Large intestine (tissue), 3 donors: ENCODE results near the gene RAPGEF6. TPM values are rescaled to one million over a fixed set of nuclear protein-coding genes. Genes with fewer than 3 reads are reported as not detected.

Experiments
- DNase-seq, 2 donors: peaks; one replicate each; pipeline versions ENCODE4 v3.0.0 to v3.0.0-alpha.2; 2013
- H3K27ac ChIP-seq: one replicate; pipeline ENCODE4 v1.5.1; 2013; ENCODE audit warnings: low read length
- H3K27me3 ChIP-seq: 2 replicates; pipeline ENCODE4 v1.6.1; 2013; ENCODE audit warnings: low read length; ENCODE audit not compliant: control insufficient read depth, insufficient read depth
- H3K36me3 ChIP-seq: 2 replicates; pipeline ENCODE4 v1.6.1; 2013; ENCODE audit warnings: low read length; ENCODE audit not compliant: control insufficient read depth, insufficient read depth
- H3K4me1 ChIP-seq: one replicate; pipeline ENCODE4 v1.6.1; 2013; ENCODE audit warnings: low read length; ENCODE audit not compliant: control insufficient read depth, insufficient read depth
- H3K4me3 ChIP-seq: one replicate; pipeline ENCODE4 v1.5.1; 2013; ENCODE audit warnings: low read length
- H3K9me3 ChIP-seq: one replicate; pipeline ENCODE4 v1.6.1; 2013; ENCODE audit warnings: mild to moderate bottlenecking, low read depth, low read length, moderate library complexity; ENCODE audit not compliant: control insufficient read depth
- WGBS: methylation state at CpG from one replicate; pipeline ENCODE4 v1.1.5; 2013; ENCODE audit warnings: low lambda C conversion rate; ENCODE audit not compliant: insufficient coverage; 5-methylcytosine and 5-hydroxymethylcytosine counted together
- polyA plus RNA-seq: library from polyadenylated mRNA; unstranded; fragments of 120-200 nt; gene quantifications from one replicate; pipeline ENCODE4 v1.2.1, GENCODE V29; 2013

RAPGEF6 gene
- polyA plus RNA-seq, 1 donor = 11.2 TPM

- Histone ChIP-seq H3K27ac (no peak overlapping the region), H3K27me3 (no peaks in the 10 kb centered on the region)
- 94% methylated on average over 2 of the region's 5 CpGs for WGBS
These were observed 242.4 kb downstream of the RAPGEF6 start for GRCh38 chr5:131392466-131393095.

GRCh38 chr5:131389869-131390265 is 245.2 kb downstream of the RAPGEF6 start:
- Histone ChIP-seq H3K9me3 (no peaks in the 10 kb centered on the region), H3K36me3 (peaks cover 49% of the 10 kb centered on the region), H3K4me3 (no peak overlapping the region), H3K27ac (no peak overlapping the region), H3K4me1 (no peaks in the 10 kb centered on the region), H3K27me3 (no peaks in the 10 kb centered on the region)
- DNase-seq = no peak
- 80% methylated on average over 1 of the region's 1 CpG for WGBS

More at GRCh38 chr5:131392466-131393095, 242.4 kb downstream of the RAPGEF6 start:
- DNase-seq = no peak
- Histone ChIP-seq H3K9me3 (no peaks in the 10 kb centered on the region), H3K4me3 (no peak overlapping the region), H3K4me1 (no peaks in the 10 kb centered on the region), H3K36me3 (peaks cover 42% of the 10 kb centered on the region)

GRCh38 chr5:131389096-131389868 is 245.7 kb downstream of the RAPGEF6 start:
- Histone ChIP-seq H3K4me3 (no peak overlapping the region), H3K9me3 (no peaks in the 10 kb centered on the region), H3K27ac (no peak overlapping the region), H3K27me3 (no peaks in the 10 kb centered on the region), H3K4me1 (no peaks in the 10 kb centered on the region), H3K36me3 (peaks cover 47% of the 10 kb centered on the region)
- WGBS = 100% methylated on average over 1 of the region's 4 CpGs
- no peak for DNase-seq

GRCh38 chr5:131387255-131387654 is 247.8 kb downstream of the RAPGEF6 start:
- H3K4me1 ChIP-seq = peaks cover 2% of the 10 kb centered on the region
- no CpG with 5 or more reads among the region's 6 CpGs for WGBS
- no peaks in the 10 kb centered on the region for H3K27me3 ChIP-seq
- DNase-seq = no peak
- H3K9me3 ChIP-seq = no peaks in the 10 kb centered on the region
- peaks cover 34% of the 10 kb centered on the region for H3K36me3 ChIP-seq
- H3K27ac ChIP-seq = no peak overlapping the region
- H3K4me3 ChIP-seq = no peak overlapping the region

- no peak overlapping the region for H3K4me3 ChIP-seq
- H3K4me1 ChIP-seq = peaks cover 2% of the 10 kb centered on the region
- H3K36me3 ChIP-seq = peaks cover 29% of the 10 kb centered on the region
- no peaks in the 10 kb centered on the region for H3K9me3 ChIP-seq
- H3K27ac ChIP-seq = no peak overlapping the region
- H3K27me3 ChIP-seq = no peaks in the 10 kb centered on the region
- 18% methylated on average over 2 of the region's 4 CpGs for WGBS
- peak in 1 of 2 donors; percentile 31 for DNase-seq
These were observed 248.2 kb downstream of the RAPGEF6 start for GRCh38 chr5:131386779-131387178.

- Histone ChIP-seq H3K36me3 (peaks cover 25% of the 10 kb centered on the region), H3K27ac (no peak overlapping the region), H3K27me3 (no peaks in the 10 kb centered on the region), H3K9me3 (no peaks in the 10 kb centered on the region), H3K4me3 (no peak overlapping the region), H3K4me1 (peaks cover 2% of the 10 kb centered on the region)
- DNase-seq = no peak
- no CpG with 5 or more reads among the region's 3 CpGs for WGBS
These were observed 248.9 kb downstream of the RAPGEF6 start for GRCh38 chr5:131386124-131386523.

- Histone ChIP-seq H3K9me3 (no peaks in the 10 kb centered on the region), H3K27me3 (no peaks in the 10 kb centered on the region), H3K4me3 (no peak overlapping the region), H3K27ac (no peak overlapping the region), H3K4me1 (peaks cover 2% of the 10 kb centered on the region), H3K36me3 (peaks cover 21% of the 10 kb centered on the region)
- no CpG with 5 or more reads among the region's 3 CpGs for WGBS
- no peak for DNase-seq
These were observed 250.3 kb downstream of the RAPGEF6 start for GRCh38 chr5:131384616-131385214.

GRCh38 chr5:131384173-131384572 is 250.9 kb downstream of the RAPGEF6 start:
- Histone ChIP-seq H3K27me3 (no peaks in the 10 kb centered on the region), H3K4me1 (peaks cover 2% of the 10 kb centered on the region), H3K4me3 (no peak overlapping the region), H3K9me3 (no peaks in the 10 kb centered on the region), H3K36me3 (peaks cover 21% of the 10 kb centered on the region), H3K27ac (no peak overlapping the region)
- no peak for DNase-seq
- WGBS = 90% methylated on average over 2 of the region's 6 CpGs

GRCh38 chr5:131382407-131383395 is 252.3 kb downstream of the RAPGEF6 start:
- Histone ChIP-seq H3K4me3 (no peak overlapping the region), H3K9me3 (no peaks in the 10 kb centered on the region), H3K27me3 (no peaks in the 10 kb centered on the region), H3K27ac (no peak overlapping the region), H3K36me3 (peaks cover 18% of the 10 kb centered on the region), H3K4me1 (peaks cover 2% of the 10 kb centered on the region)
- DNase-seq = peak; percentile 50 to 62
- WGBS = 80% methylated on average over 1 of the region's 3 CpGs

GRCh38 chr5:131381777-131382176 is 253.3 kb downstream of the RAPGEF6 start:
- DNase-seq = no peak
- 67% methylated on average over 1 of the region's 2 CpGs for WGBS
- Histone ChIP-seq H3K4me3 (no peak overlapping the region), H3K9me3 (no peaks in the 10 kb centered on the region), H3K36me3 (peaks cover 12% of the 10 kb centered on the region), H3K27me3 (no peaks in the 10 kb centered on the region), H3K27ac (no peak overlapping the region), H3K4me1 (peaks cover 2% of the 10 kb centered on the region)
